Right lobe of liver (tissue), 4 donors: ENCODE data around the gene MORC2.

Experiments used
- CTCF ChIP-seq, 4 donors: fragments of 200-600 bp in 3 of 4; fragments of 450-650 bp in 1 of 4; IDR thresholded peaks; one replicate each; pipeline versions ENCODE4 v1.5.1 to v1.8.0; 2016 to 2022; ENCODE audit warnings: antibody characterized with exemption in 4 of 4, mild to moderate bottlenecking in 2 of 4
- POLR2A ChIP-seq: fragments of 450-650 bp; IDR thresholded peaks from one replicate; pipeline ENCODE4 v1.6.1; 2017; ENCODE audit warnings: antibody characterized with exemption, mild to moderate bottlenecking
- donor health status: DM: no; HTN: no; CAD: no.
- donor health status: DM: no; HTN: no; CAD: no.
- donor health status: DM: no; HTN: yes; CAD: no.

GRCh38 chr22:30941363-30941740, 27.2 kb downstream of the MORC2 start:
- TF ChIP-seq POLR2A: no peak
- no peak for TF ChIP-seq CTCF (IDR thresholded peaks at IDR 0.05)
